ENCODE measurements around the gene ALB. TPM values are rescaled to one million over a fixed set of nuclear protein-coding genes. Genes with fewer than 3 reads are reported as not detected.
"Not testable (repeated sequence)": the region's sequence is repeated elsewhere in the genome, so short reads cannot be mapped to it uniquely, and the experiment has no call there.

The ALB gene
- total and polyA plus RNA-seq, 2 of the 8 experiments (the other 6 are each of a cell fraction or from before 2014, with no cell fraction given): 0.12 TPM; not detected in 1

DNA sequence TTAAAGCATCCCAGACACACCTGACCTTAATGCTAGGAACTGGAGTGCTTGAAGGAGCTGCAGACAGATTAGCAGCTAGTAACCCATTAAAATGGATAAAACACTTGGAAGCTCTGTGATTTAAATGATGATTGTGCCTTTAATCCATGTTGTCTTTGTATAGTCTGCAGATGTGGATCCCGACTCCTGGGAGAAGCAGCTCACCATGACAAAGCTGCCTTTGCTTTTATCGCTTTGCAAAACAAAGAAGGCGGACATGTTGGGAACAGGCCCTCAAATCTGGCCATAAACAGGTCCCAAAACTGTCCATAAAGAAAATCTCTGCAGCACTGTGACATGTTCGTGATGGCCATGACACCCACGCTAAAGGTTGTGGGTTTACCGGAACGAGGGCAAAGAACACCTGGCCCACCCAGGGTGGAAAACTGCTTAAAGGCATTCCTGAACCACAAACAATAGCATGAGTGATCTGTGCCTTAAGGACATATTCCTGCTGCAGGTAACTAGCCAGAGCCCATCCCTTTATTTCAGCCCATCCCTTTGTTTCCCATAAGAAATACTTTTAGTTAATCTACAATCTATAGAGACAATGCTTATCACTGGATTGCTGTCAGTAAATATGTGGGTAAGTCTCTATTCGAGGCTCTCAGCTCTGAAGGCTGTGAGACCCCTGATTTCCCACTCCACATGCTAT, 34.4 kb upstream of the ALB start:
- H3K4me3 ChIP-seq (ENCODE audit: extremely low read depth in 1 of 4, insufficient read depth in 2 of 4, low read depth in 3 of 4, low read length in 4 of 4); H3K27ac ChIP-seq (ENCODE audit: low read depth, low read length); H2AK5ac ChIP-seq (ENCODE audit: low read depth, low read length); DNase-seq (ENCODE audit: low read depth in 1 of 2, low spot score in 2 of 2); H2BK15ac ChIP-seq (ENCODE audit: low read length); H3K4me2 ChIP-seq (ENCODE audit: insufficient read depth in 1 of 2, low read depth in 2 of 2, low read length in 2 of 2); H3K23ac ChIP-seq (ENCODE audit: insufficient read length); H3K18ac ChIP-seq (ENCODE audit: extremely low read depth, low read length); H4K91ac ChIP-seq (replicated peaks; ENCODE audit: insufficient read length, low read length); H2BK12ac ChIP-seq (ENCODE audit: low read depth, low read length); H4K5ac ChIP-seq (ENCODE audit: insufficient read length, low read depth, low read length); H2BK120ac ChIP-seq (replicated peaks; ENCODE audit: low read depth, low read length); H3K4ac ChIP-seq (replicated peaks; ENCODE audit: insufficient read length, low read depth, low read length); H3K79me1 ChIP-seq (ENCODE audit: low read depth, low read length); H4K8ac ChIP-seq (ENCODE audit: extremely low read depth, insufficient read depth, low read length); H3K36me3 ChIP-seq (ENCODE audit: control insufficient read depth in 2 of 4, insufficient read depth in 4 of 4, low read length in 3 of 4); H3K23me2 ChIP-seq (ENCODE audit: low read depth, low read length); FAIRE-seq; H3K56ac ChIP-seq (replicated peaks; ENCODE audit: insufficient read length, low read depth, low read length); H3K9ac ChIP-seq (replicated peaks in 1 of 4; ENCODE audit: extremely low read depth in 1 of 4, low read depth in 3 of 4, low read length in 3 of 4); H2AFZ ChIP-seq (ENCODE audit: low read length); H3K27me3 ChIP-seq (replicated peaks in 1 of 4; ENCODE audit: control insufficient read depth in 3 of 4, extremely low read depth in 1 of 4, insufficient read depth in 3 of 4, low read length in 3 of 4); POLR2A ChIA-PET (ENCODE audit: partially characterized antibody); H2BK5ac ChIP-seq (ENCODE audit: low read depth, low read length); H4K20me1 ChIP-seq (replicated peaks in 1 of 2; ENCODE audit: control insufficient read depth in 1 of 2, insufficient read depth in 2 of 2, low read length in 2 of 2); H2BK20ac ChIP-seq (ENCODE audit: low read length); H3K14ac ChIP-seq (ENCODE audit: insufficient read length); H3K4me1 ChIP-seq (replicated peaks in 1 of 4; ENCODE audit: control insufficient read depth in 3 of 4, insufficient read depth in 4 of 4, low read length in 3 of 4); H3K79me2 ChIP-seq (ENCODE audit: control insufficient read depth in 1 of 2, insufficient read depth in 2 of 2, low read length in 2 of 2): not testable (repeated sequence)
- 83% methylated on average over 8 of the region's 8 CpGs; no CpG with 5 or more reads in 1 of the 2 experiments for WGBS, 2 experiments (ENCODE audit: extremely low coverage in 1 of 2, insufficient coverage in 1 of 2, insufficient read length in 1 of 2, insufficient replicate concordance in 2 of 2, low coverage in 1 of 2, low lambda C conversion rate in 2 of 2, missing lambda C conversion rate in 1 of 2)
- CTCF ChIA-PET (ENCODE audit: partially characterized antibody): interaction anchor here (0.7 to 2.8 kb wide), 3 partner anchors 11 to 77 kb away, joined by 3 to 7 read pairs (median 4); no protein-coding TSS in a partner anchor
- H3K9me3 ChIP-seq (ENCODE audit: insufficient read depth in 2 of 2, low read depth in 1 of 2, low read length in 1 of 2): peaks cover 21 to 24% of the 10 kb centered on the region in 2 experiments
- 0 out of 2 replicates have a peak, but pooled peaks have one; percentile 32 for TF ChIP-seq YY1 (IDR thresholded peaks at IDR 0.05; ENCODE audit: low read depth, low read length)

Measured in H1 (cell line).